Measurements from ENCODE around the gene TLR9. TPM values are rescaled to one million over a fixed set of nuclear protein-coding genes. Genes with fewer than 3 reads are reported as not detected.
"Not testable (repeated sequence)": the region's sequence is repeated elsewhere in the genome, so short reads cannot be mapped to it uniquely, and the experiment has no call there.

The TLR9 gene
- total RNA-seq (2021), result not detected in 2 replicates
- long read RNA-seq, result 0 reads

- Histone ChIP-seq H2BK120ac (ENCODE audit: low read depth, low read length, poor library complexity, severe bottlenecking) (no peak within 1 kb of the TSS), H4K8ac (replicated peaks; ENCODE audit: insufficient read length, low read depth, low read length) (no peak within 1 kb of the TSS), H2BK15ac (ENCODE audit: low read depth, low read length) (no peak within 1 kb of the TSS), H4K5ac (ENCODE audit: insufficient read length, low read depth, low read length) (no peak within 1 kb of the TSS), H3K23me2 (ENCODE audit: insufficient read length, low read depth, low read length, poor library complexity, severe bottlenecking) (no peaks in the 10 kb centered on the region), H3K27me3 (ENCODE audit: insufficient read depth, low read length) (no peaks in the 10 kb centered on the region), H2BK5ac (ENCODE audit: insufficient read length, low read length) (no peak within 1 kb of the TSS), H4K20me1 (ENCODE audit: control insufficient read depth, insufficient read depth, insufficient read length) (no peaks in the 10 kb centered on the region), H3K18ac (ENCODE audit: insufficient read length, low read depth, low read length) (no peak within 1 kb of the TSS), H2BK20ac (ENCODE audit: low read depth, low read length, poor library complexity, severe bottlenecking) (no peak within 1 kb of the TSS), H3T11ph (ENCODE audit: low read length) (no peak within 1 kb of the TSS), H2BK12ac (ENCODE audit: insufficient read length, low read depth, low read length) (no peak within 1 kb of the TSS), H4K91ac (ENCODE audit: insufficient read length, low read depth, low read length) (no peak within 1 kb of the TSS), H3K23ac (ENCODE audit: insufficient read length, low read depth, low read length) (no peak within 1 kb of the TSS), H3K27ac (ENCODE audit: insufficient read length, low read depth, low read length) (no peak within 1 kb of the TSS), H3K79me1 (ENCODE audit: insufficient read depth, low read depth, low read length, poor library complexity, severe bottlenecking) (no peaks in the 10 kb centered on the region), H2AK5ac (ENCODE audit: insufficient read length, low read length) (no peak within 1 kb of the TSS), H2AFZ (ENCODE audit: low read length) (no peak within 1 kb of the TSS), H3K56ac (ENCODE audit: insufficient read length, low read depth, low read length) (no peak within 1 kb of the TSS), H3K79me2 (ENCODE audit: insufficient read depth, low read length) (no peaks in the 10 kb centered on the region), H3K4me1 (ENCODE audit: insufficient read depth, low read length) (no peaks in the 10 kb centered on the region), H3K9me3 (ENCODE audit: control insufficient read depth, low read depth, low read length) (no peaks in the 10 kb centered on the region), H3K4ac (ENCODE audit: low read depth, low read length) (no peak within 1 kb of the TSS), H3K14ac (ENCODE audit: insufficient read depth, low read length) (no peak within 1 kb of the TSS), H3K9ac (ENCODE audit: extremely low read depth, insufficient read length, low read length) (no peak within 1 kb of the TSS), H3K4me2 (ENCODE audit: insufficient read depth, insufficient read length, low read length) (no peak within 1 kb of the TSS)
- H3K27ac Mint-ChIP-seq, result peak within 1 kb of the TSS in 1 of 3 experiments; percentile 84; a peak in 3 of 7 replicates
- DNase-seq, result peak; percentile 28
- TF ChIP-seq CTCF (conservative IDR thresholded peaks at IDR 0.05), result no peak
- WGBS (ENCODE audit: extremely low coverage, insufficient read length, low lambda C conversion rate), result no CpG with 5 or more reads among the region's 9 CpGs
- H3K27me3 Mint-ChIP-seq (ENCODE audit: low read depth), result no peaks in the 10 kb centered on the region; the same call in none of the 2 replicates
- H3K4me3 Mint-ChIP-seq, result no peak within 1 kb of the TSS; a peak in 1 of 5 replicates
- no peaks in the 10 kb centered on the region; a peak in 2 of 5 replicates for H3K9me3 Mint-ChIP-seq
- H3K36me3 Mint-ChIP-seq (ENCODE audit: insufficient read depth in 1 of 3, low read depth in 3 of 3), result peaks cover 10 to 15% (median 13%) of the 10 kb centered on the region in 3 experiments
- H3K4me1 Mint-ChIP-seq, result peaks cover 0 to 17% of the 10 kb centered on the region in 2 experiments; a peak in 3 of 4 replicates
These were observed at the start of gene TLR9 for GRCh38 chr3:52225452-52226228. TLR9 (minus strand) TSS chr3:52225645; CDS start chr3:52225529, 116 bp downstream.

GRCh38 chr3:52274781-52275180 lies 49.3 kb upstream of the TLR9 start:
- H3K9ac ChIP-seq (ENCODE audit: extremely low read depth, insufficient read length, low read length); H3K18ac ChIP-seq (ENCODE audit: insufficient read length, low read depth, low read length); H3K4me1 ChIP-seq (ENCODE audit: insufficient read depth, low read length); H3T11ph ChIP-seq (ENCODE audit: low read length); H3K14ac ChIP-seq (ENCODE audit: insufficient read depth, low read length); H3K23ac ChIP-seq (ENCODE audit: insufficient read length, low read depth, low read length); H3K79me1 ChIP-seq (ENCODE audit: insufficient read depth, low read depth, low read length, poor library complexity, severe bottlenecking); H3K56ac ChIP-seq (ENCODE audit: insufficient read length, low read depth, low read length); DNase-seq; H2AK5ac ChIP-seq (ENCODE audit: insufficient read length, low read length); H4K8ac ChIP-seq (replicated peaks; ENCODE audit: insufficient read length, low read depth, low read length); H4K91ac ChIP-seq (ENCODE audit: insufficient read length, low read depth, low read length); H2AFZ ChIP-seq (ENCODE audit: low read length); H3K27me3 ChIP-seq (ENCODE audit: insufficient read depth, low read length); H3K9me3 ChIP-seq (ENCODE audit: control insufficient read depth, low read depth, low read length); H3K4me2 ChIP-seq (ENCODE audit: insufficient read depth, insufficient read length, low read length); H3K27ac ChIP-seq (ENCODE audit: insufficient read length, low read depth, low read length); H3K4ac ChIP-seq (ENCODE audit: low read depth, low read length); H2BK20ac ChIP-seq (ENCODE audit: low read depth, low read length, poor library complexity, severe bottlenecking); H3K27me3 Mint-ChIP-seq (ENCODE audit: low read depth); H2BK120ac ChIP-seq (ENCODE audit: low read depth, low read length, poor library complexity, severe bottlenecking); H3K9me3 Mint-ChIP-seq; H4K5ac ChIP-seq (ENCODE audit: insufficient read length, low read depth, low read length); H2BK12ac ChIP-seq (ENCODE audit: insufficient read length, low read depth, low read length); H2BK5ac ChIP-seq (ENCODE audit: insufficient read length, low read length); H2BK15ac ChIP-seq (ENCODE audit: low read depth, low read length); H4K20me1 ChIP-seq (ENCODE audit: control insufficient read depth, insufficient read depth, insufficient read length): not testable (repeated sequence)
- peaks cover 62% of the 10 kb centered on the region for H3K79me2 ChIP-seq (ENCODE audit: insufficient read depth, low read length)
- H3K23me2 ChIP-seq (ENCODE audit: insufficient read length, low read depth, low read length, poor library complexity, severe bottlenecking), result peaks cover 10% of the 10 kb centered on the region
- H3K36me3 Mint-ChIP-seq (ENCODE audit: insufficient read depth in 1 of 3, low read depth in 3 of 3), result peaks cover 25 to 57% (median 52%) of the 10 kb centered on the region in 3 experiments
- peak overlapping the region in 1 of 3 experiments; percentile 61; a peak in 2 of 7 replicates for H3K27ac Mint-ChIP-seq
- WGBS (ENCODE audit: extremely low coverage, insufficient read length, low lambda C conversion rate), result no CpG with 5 or more reads among the region's 18 CpGs
- H3K4me1 Mint-ChIP-seq, result peaks cover 27 to 34% of the 10 kb centered on the region in 2 experiments
- H3K4me3 Mint-ChIP-seq, result peak overlapping the region in 1 of 2 experiments; percentile 23; a peak in 3 of 5 replicates
